HEK293 (cell line): ENCODE results near the gene TMEM233.
A peak's percentile ranks its signal among the peaks of the same experiment; 100 is the strongest.

Experiments used
- KLF7 ChIP-seq: fragments of 450-650 bp; formaldehyde crosslinking; IDR thresholded peaks from 2 replicates; pipeline ENCODE4 v1.5.1; 2016; ENCODE audit warnings: missing biosample characterization, missing genetic modification characterization, borderline replicate concordance
- ZNF10 ChIP-seq: fragments of 450-650 bp; formaldehyde crosslinking; IDR thresholded peaks from 2 replicates; pipeline ENCODE4 v1.5.1; 2017; ENCODE audit warnings: missing biosample characterization, missing genetic modification characterization
- ZNF2 ChIP-seq: fragments of 450-650 bp; formaldehyde crosslinking; IDR thresholded peaks from 2 replicates; pipeline ENCODE4 v1.5.1; 2016; ENCODE audit warnings: missing biosample characterization, missing genetic modification characterization
- TF ChIP-seq, protein P1 (sequence below): fragments of 450-650 bp; formaldehyde crosslinking; IDR thresholded peaks from 2 replicates; pipeline ENCODE4 v1.5.1; 2016; ENCODE audit warnings: missing biosample characterization, missing genetic modification characterization
- TF ChIP-seq, protein P2 (sequence below): fragments of 450-650 bp; formaldehyde crosslinking; IDR thresholded peaks from 2 replicates; pipeline ENCODE4 v1.5.1; 2016; ENCODE audit warnings: missing biosample characterization, missing genetic modification characterization
- TF ChIP-seq, protein P3 (sequence below): fragments of 450-650 bp; IDR thresholded peaks from 2 replicates; pipeline ENCODE4 v1.5.1; 2018; ENCODE audit warnings: missing biosample characterization, missing genetic modification characterization
- TF ChIP-seq, protein P4 (sequence below): fragments of 450-650 bp; formaldehyde crosslinking; IDR thresholded peaks from 2 replicates; pipeline ENCODE4 v1.5.1; 2016; ENCODE audit warnings: missing biosample characterization, missing genetic modification characterization
- TF ChIP-seq, protein P5 (sequence below): fragments of 450-650 bp; formaldehyde crosslinking; IDR thresholded peaks from 2 replicates; pipeline ENCODE4 v1.5.1; 2016; ENCODE audit warnings: missing biosample characterization, missing genetic modification characterization
- TF ChIP-seq, protein P6 (sequence below): fragments of 450-650 bp; formaldehyde crosslinking; IDR thresholded peaks from 2 replicates; pipeline ENCODE4 v1.5.1; 2017; ENCODE audit warnings: missing biosample characterization, missing genetic modification characterization

DNA sequence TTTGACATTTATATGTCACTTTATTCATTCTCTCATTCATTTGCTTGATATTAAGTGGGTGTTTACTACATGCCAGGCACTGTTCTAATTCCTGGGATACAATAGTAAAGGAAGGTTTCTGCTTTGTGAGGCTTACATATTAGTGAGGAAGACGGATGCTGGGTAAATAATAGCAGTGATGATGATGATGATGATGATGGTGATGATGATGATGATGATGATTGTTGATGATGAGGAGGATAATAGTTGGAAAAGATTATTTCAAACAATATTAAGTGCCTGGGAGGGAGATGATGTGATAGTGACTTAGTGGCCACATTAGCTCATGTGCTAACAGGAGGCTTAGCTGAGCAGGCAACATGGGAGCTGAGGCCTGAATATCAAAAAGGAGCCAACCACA is 19.3 kb upstream of the TMEM233 start:
- TF ChIP-seq, protein P1, sequence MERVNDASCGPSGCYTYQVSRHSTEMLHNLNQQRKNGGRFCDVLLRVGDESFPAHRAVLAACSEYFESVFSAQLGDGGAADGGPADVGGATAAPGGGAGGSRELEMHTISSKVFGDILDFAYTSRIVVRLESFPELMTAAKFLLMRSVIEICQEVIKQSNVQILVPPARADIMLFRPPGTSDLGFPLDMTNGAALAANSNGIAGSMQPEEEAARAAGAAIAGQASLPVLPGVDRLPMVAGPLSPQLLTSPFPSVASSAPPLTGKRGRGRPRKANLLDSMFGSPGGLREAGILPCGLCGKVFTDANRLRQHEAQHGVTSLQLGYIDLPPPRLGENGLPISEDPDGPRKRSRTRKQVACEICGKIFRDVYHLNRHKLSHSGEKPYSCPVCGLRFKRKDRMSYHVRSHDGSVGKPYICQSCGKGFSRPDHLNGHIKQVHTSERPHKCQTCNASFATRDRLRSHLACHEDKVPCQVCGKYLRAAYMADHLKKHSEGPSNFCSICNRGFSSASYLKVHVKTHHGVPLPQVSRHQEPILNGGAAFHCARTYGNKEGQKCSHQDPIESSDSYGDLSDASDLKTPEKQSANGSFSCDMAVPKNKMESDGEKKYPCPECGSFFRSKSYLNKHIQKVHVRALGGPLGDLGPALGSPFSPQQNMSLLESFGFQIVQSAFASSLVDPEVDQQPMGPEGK (tag by site-specific recombination) = no peak
- TF ChIP-seq, protein P2, sequence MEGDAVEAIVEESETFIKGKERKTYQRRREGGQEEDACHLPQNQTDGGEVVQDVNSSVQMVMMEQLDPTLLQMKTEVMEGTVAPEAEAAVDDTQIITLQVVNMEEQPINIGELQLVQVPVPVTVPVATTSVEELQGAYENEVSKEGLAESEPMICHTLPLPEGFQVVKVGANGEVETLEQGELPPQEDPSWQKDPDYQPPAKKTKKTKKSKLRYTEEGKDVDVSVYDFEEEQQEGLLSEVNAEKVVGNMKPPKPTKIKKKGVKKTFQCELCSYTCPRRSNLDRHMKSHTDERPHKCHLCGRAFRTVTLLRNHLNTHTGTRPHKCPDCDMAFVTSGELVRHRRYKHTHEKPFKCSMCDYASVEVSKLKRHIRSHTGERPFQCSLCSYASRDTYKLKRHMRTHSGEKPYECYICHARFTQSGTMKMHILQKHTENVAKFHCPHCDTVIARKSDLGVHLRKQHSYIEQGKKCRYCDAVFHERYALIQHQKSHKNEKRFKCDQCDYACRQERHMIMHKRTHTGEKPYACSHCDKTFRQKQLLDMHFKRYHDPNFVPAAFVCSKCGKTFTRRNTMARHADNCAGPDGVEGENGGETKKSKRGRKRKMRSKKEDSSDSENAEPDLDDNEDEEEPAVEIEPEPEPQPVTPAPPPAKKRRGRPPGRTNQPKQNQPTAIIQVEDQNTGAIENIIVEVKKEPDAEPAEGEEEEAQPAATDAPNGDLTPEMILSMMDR (tag by site-specific recombination) = no peak
- TF ChIP-seq, protein P3, sequence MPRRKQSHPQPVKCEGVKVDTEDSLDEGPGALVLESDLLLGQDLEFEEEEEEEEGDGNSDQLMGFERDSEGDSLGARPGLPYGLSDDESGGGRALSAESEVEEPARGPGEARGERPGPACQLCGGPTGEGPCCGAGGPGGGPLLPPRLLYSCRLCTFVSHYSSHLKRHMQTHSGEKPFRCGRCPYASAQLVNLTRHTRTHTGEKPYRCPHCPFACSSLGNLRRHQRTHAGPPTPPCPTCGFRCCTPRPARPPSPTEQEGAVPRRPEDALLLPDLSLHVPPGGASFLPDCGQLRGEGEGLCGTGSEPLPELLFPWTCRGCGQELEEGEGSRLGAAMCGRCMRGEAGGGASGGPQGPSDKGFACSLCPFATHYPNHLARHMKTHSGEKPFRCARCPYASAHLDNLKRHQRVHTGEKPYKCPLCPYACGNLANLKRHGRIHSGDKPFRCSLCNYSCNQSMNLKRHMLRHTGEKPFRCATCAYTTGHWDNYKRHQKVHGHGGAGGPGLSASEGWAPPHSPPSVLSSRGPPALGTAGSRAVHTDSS (tag by site-specific recombination) = peak; percentile 91
- TF ChIP-seq ZNF2 (tag by site-specific recombination) = no peak
- TF ChIP-seq, protein P4, sequence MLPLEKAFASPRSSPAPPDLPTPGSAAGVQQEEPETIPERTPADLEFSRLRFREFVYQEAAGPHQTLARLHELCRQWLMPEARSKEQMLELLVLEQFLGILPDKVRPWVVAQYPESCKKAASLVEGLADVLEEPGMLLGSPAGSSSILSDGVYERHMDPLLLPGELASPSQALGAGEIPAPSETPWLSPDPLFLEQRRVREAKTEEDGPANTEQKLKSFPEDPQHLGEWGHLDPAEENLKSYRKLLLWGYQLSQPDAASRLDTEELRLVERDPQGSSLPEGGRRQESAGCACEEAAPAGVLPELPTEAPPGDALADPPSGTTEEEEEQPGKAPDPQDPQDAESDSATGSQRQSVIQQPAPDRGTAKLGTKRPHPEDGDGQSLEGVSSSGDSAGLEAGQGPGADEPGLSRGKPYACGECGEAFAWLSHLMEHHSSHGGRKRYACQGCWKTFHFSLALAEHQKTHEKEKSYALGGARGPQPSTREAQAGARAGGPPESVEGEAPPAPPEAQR (tag by site-specific recombination) = no peak
- TF ChIP-seq, protein P5, sequence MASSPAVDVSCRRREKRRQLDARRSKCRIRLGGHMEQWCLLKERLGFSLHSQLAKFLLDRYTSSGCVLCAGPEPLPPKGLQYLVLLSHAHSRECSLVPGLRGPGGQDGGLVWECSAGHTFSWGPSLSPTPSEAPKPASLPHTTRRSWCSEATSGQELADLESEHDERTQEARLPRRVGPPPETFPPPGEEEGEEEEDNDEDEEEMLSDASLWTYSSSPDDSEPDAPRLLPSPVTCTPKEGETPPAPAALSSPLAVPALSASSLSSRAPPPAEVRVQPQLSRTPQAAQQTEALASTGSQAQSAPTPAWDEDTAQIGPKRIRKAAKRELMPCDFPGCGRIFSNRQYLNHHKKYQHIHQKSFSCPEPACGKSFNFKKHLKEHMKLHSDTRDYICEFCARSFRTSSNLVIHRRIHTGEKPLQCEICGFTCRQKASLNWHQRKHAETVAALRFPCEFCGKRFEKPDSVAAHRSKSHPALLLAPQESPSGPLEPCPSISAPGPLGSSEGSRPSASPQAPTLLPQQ (tag by site-specific recombination) = no peak
- TF ChIP-seq KLF7 = no peak
- no peak for TF ChIP-seq ZNF10 (tag by site-specific recombination)
- TF ChIP-seq, protein P6, sequence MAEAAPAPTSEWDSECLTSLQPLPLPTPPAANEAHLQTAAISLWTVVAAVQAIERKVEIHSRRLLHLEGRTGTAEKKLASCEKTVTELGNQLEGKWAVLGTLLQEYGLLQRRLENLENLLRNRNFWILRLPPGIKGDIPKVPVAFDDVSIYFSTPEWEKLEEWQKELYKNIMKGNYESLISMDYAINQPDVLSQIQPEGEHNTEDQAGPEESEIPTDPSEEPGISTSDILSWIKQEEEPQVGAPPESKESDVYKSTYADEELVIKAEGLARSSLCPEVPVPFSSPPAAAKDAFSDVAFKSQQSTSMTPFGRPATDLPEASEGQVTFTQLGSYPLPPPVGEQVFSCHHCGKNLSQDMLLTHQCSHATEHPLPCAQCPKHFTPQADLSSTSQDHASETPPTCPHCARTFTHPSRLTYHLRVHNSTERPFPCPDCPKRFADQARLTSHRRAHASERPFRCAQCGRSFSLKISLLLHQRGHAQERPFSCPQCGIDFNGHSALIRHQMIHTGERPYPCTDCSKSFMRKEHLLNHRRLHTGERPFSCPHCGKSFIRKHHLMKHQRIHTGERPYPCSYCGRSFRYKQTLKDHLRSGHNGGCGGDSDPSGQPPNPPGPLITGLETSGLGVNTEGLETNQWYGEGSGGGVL = no peak
